IMR-90 (cell line): ENCODE data around the gene LDB2.

Source experiments
- CTCF ChIP-seq: conservative IDR thresholded peaks from 2 replicates; pipeline ENCODE4 v1.5.1; 2012; ENCODE audit warnings: mild to moderate bottlenecking, low read depth, low read length, improper control_type of control experiment
- TF ChIP-seq, protein P1 (sequence below): fragments of 150-350 bp; IDR thresholded peaks from 2 replicates; pipeline ENCODE4 v1.6.1; 2017; ENCODE audit warnings: mild to moderate bottlenecking, antibody characterized with exemption, low read length, low read depth

DNA sequence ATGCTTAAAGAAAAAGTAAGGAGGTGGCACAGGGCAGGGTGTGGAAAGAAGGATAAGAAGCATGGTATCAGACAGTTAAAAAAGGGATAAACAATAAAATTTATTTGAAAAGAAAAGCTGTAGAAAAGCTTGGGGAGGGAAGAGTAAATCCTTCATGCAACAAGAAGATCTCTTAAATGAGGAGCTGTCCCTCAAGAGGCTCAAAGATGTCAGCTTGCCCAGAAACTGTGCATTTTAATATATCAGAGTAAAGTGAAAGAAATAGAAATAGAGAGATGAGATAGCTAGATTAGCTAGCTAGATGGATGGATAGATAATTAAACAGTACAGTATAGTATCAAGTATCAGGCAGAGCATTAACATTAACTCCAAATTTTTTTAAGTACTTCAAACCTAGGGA lies 170.3 kb downstream of the LDB2 start:
- no peak for TF ChIP-seq CTCF
- TF ChIP-seq, protein P1, sequence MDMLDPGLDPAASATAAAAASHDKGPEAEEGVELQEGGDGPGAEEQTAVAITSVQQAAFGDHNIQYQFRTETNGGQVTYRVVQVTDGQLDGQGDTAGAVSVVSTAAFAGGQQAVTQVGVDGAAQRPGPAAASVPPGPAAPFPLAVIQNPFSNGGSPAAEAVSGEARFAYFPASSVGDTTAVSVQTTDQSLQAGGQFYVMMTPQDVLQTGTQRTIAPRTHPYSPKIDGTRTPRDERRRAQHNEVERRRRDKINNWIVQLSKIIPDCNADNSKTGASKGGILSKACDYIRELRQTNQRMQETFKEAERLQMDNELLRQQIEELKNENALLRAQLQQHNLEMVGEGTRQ, result no peak
